LNCAP (cell line): ENCODE results near the gene PAX4.

Experiments
- TF ChIP-seq, protein P1 (sequence below): fragments of 450-650 bp; IDR thresholded peaks from 2 replicates; pipeline ENCODE4 v1.5.1; 2017; ENCODE audit warnings: mild to moderate bottlenecking

PAX4 gene

DNA sequence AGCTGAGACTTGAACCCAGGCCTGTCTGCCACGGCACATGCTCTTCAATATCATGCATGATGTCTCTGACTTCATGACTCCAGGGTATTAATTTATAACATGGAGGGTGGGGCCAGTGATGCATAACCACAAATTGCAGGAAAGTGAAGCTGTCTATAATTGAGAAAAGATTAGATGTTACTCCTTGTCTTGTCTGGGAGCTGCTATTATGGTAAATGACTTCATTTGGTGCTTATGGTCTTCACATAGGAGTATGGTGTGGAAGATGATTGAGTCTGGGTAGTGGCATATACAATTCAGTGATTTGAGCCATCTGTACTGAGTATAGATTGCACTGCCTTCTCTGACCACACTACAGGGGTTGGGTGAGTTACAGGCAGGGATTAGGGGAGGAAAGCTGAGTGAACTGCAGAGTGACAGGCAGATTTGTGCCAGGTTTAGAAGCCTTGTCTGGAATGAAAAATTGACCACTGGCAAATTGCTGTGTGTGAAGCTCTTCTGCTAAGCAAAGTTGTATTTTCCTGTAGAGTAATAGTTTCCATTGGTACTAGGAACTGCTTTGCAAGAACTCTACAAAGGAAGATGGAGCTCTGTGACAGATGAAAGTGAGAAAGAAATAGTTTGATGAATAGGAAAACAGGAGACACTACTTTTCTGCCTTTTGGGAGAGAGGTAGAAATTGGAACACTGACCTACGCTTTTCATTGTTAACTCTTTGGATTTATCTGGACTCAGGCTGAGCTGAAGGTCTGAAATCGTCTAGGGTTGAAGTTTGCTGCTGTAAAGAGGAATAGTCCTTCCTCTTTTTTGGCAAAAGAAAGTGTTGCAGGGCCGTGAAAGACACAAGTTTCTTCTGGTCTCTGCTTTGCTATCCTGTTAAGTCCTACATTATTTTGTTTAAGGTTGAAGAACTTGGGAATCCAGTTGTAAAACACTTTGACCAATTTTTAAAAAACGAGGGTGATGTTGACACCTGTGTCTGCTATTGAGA, 36.8 kb upstream of the PAX4 start:
- TF ChIP-seq, protein P1, sequence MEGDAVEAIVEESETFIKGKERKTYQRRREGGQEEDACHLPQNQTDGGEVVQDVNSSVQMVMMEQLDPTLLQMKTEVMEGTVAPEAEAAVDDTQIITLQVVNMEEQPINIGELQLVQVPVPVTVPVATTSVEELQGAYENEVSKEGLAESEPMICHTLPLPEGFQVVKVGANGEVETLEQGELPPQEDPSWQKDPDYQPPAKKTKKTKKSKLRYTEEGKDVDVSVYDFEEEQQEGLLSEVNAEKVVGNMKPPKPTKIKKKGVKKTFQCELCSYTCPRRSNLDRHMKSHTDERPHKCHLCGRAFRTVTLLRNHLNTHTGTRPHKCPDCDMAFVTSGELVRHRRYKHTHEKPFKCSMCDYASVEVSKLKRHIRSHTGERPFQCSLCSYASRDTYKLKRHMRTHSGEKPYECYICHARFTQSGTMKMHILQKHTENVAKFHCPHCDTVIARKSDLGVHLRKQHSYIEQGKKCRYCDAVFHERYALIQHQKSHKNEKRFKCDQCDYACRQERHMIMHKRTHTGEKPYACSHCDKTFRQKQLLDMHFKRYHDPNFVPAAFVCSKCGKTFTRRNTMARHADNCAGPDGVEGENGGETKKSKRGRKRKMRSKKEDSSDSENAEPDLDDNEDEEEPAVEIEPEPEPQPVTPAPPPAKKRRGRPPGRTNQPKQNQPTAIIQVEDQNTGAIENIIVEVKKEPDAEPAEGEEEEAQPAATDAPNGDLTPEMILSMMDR, result no peak

DNA sequence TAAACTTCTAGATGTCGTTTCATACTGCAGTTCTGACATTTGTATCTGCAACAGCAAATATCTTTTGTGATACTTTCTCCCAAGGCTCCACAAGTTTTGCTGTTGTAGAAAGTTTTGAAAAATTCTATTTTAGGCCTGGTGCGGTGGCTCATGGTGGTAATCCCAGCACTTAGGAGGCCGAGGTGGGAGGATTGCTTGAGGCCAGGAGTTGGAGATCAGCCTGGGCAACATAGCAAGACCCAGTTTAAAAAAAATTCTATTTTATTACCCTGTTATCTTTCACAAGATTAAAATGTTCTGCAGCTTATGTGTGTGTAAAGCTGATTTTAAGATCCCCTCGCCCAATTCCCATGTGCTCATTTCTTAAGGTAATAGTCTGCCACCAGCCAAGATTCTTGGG, 35.5 kb upstream of the PAX4 start:
- TF ChIP-seq, protein P1, result no peak

GRCh38 chr7:127652333-127653248, 34.6 kb upstream of the PAX4 start:
- TF ChIP-seq, protein P1, result no peak

- TF ChIP-seq, protein P1, result no peak
Observed at GRCh38 chr7:127651556-127652332, 33.8 kb upstream of the PAX4 start, which contains the start of gene SND1. Gene SND1, plus strand, starts transcription at chr7:127652194. Its CDS starts 180 bp downstream, at chr7:127652374.

DNA sequence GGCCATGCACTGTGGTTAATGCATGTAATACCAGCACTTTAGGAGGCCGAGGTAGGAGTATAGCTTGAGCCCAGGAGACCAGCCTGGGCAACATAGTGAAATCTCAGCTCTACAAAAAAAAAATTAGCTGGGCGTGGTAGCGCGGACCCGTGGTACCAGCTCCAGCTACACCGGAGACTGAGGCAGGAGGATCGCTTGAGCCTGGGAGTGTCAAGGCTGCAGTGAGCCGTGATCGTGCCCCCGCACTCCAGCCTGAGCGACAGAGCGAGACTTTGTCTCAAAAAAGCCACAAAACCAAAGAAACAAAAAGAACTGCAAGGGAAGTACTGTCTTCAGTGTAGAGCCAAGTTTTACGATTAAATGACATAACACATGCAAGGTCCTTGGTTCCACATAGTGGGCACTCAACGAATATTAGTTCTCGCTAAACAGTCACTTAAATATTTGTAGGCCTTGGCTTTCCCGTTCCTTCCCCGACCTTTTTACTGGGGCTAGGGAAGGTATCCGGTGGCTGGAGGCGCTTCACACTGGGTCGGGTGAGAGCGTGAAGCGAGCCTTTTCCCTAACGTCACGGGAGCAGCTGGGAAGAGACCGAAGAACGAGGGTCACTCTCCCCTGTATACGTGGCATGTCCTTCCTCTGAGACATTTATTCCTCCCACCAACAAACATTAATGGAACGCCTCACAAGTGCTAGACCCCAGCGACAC, 33.1 kb upstream of the PAX4 start:
- TF ChIP-seq, protein P1, result no peak

GRCh38 chr7:127648986-127649385, 31.0 kb upstream of the PAX4 start:
- TF ChIP-seq, protein P1, result no peak
